Measurements from ENCODE around the gene GRAP2.

- no peak for TF ChIP-seq SMC3 (IDR thresholded peaks at IDR 0.05; ENCODE audit: low read depth, low read length)
- TF ChIP-seq POLR2A (IDR thresholded peaks at IDR 0.05; ENCODE audit: low read depth, low read length), result no peak
- TF ChIP-seq CTCF (conservative IDR thresholded peaks at IDR 0.05; ENCODE audit: low read depth, low read length), result no peak
- TF ChIP-seq ELK1 (IDR thresholded peaks at IDR 0.05; ENCODE audit: borderline replicate concordance, low read depth, low read length), result no peak
- no peak for TF ChIP-seq USF2 (IDR thresholded peaks at IDR 0.05; ENCODE audit: low read depth, low read length)
Observed at GRCh38 chr22:39880722-39881121, 20.2 kb upstream of the GRAP2 start.
